Right forelimb (tissue), 1 donor: ENCODE measurements around the gene ZBTB7A.

Source experiments
- DNase-seq: peaks from one replicate; pipeline ENCODE4 v3.0.0-alpha.2; 2018

ZBTB7A gene

GRCh38 chr19:4066682-4067395 lies at the start of gene ZBTB7A:
TSS of gene ZBTB7A (minus strand) at chr19:4066899. CDS start at chr19:4055232, 11,667 bp downstream.
- peak; percentile 83 for DNase-seq

- DNase-seq = no peak
Observed at GRCh38 chr19:4115818-4116385, 49.2 kb upstream of the ZBTB7A start.

- DNase-seq = no peak
Observed at GRCh38 chr19:4115050-4115817, 48.5 kb upstream of the ZBTB7A start.

GRCh38 chr19:4114181-4114580 lies 47.5 kb upstream of the ZBTB7A start:
- no peak for DNase-seq

GRCh38 chr19:4113398-4114088 lies 46.8 kb upstream of the ZBTB7A start:
- DNase-seq = no peak

GRCh38 chr19:4112367-4112766 lies 45.7 kb upstream of the ZBTB7A start:
- DNase-seq = no peak

- DNase-seq = no peak
Observed at GRCh38 chr19:4109626-4109945, 42.9 kb upstream of the ZBTB7A start.

- no peak for DNase-seq
Observed at GRCh38 chr19:4108767-4109625, 42.3 kb upstream of the ZBTB7A start.

- DNase-seq = no peak
Observed at GRCh38 chr19:4103080-4103433, 36.4 kb upstream of the ZBTB7A start.

- DNase-seq = no peak
Observed at GRCh38 chr19:4102339-4103079, 35.8 kb upstream of the ZBTB7A start.

- DNase-seq = no peak
Observed at GRCh38 chr19:4101496-4101770, 34.7 kb upstream of the ZBTB7A start.

GRCh38 chr19:4100647-4101495 lies 34.2 kb upstream of the ZBTB7A start:
- DNase-seq = no peak

- DNase-seq = no peak
Observed at GRCh38 chr19:4099041-4099764, 32.5 kb upstream of the ZBTB7A start.

GRCh38 chr19:4098493-4098892 lies 31.8 kb upstream of the ZBTB7A start:
- no peak for DNase-seq

GRCh38 chr19:4097501-4097900 lies 30.8 kb upstream of the ZBTB7A start:
- DNase-seq = no peak

GRCh38 chr19:4096049-4096892 lies 29.6 kb upstream of the ZBTB7A start:
- no peak for DNase-seq

- DNase-seq = no peak
Observed at GRCh38 chr19:4095488-4095844, 28.8 kb upstream of the ZBTB7A start.

- DNase-seq = no peak
Observed at GRCh38 chr19:4094761-4095487, 28.2 kb upstream of the ZBTB7A start.

GRCh38 chr19:4094291-4094690 lies 27.6 kb upstream of the ZBTB7A start:
- no peak for DNase-seq
